Superior temporal gyrus (tissue), 1 donor: ENCODE results near the gene TIGD4.

Source experiments
- DNase-seq: peaks from one replicate; pipeline ENCODE4 v3.0.0-alpha.2; 2016; ENCODE audit errors: extremely low spot score

Gene TIGD4

GRCh38 chr4:152719801-152720556 is 59.6 kb downstream of the TIGD4 start:
- DNase-seq: no peak
